Stomach (tissue), 4 donors: ENCODE measurements around the gene SP140.

Experiments used
- EP300 ChIP-seq: sonication (generic); formaldehyde crosslinking; IDR thresholded peaks from one replicate; pipeline ENCODE4 v1.6.1; 2017; ENCODE audit warnings: antibody characterized with exemption
- POLR2A ChIP-seq, 4 donors: fragments of 450-650 bp; IDR thresholded peaks; one replicate each; pipeline ENCODE4 v1.6.1; 2016; ENCODE audit warnings: antibody characterized with exemption in 4 of 4, control low read depth in 2 of 4, mild to moderate bottlenecking in 1 of 4, moderate library complexity in 1 of 4
- TF ChIP-seq, protein P1 (sequence below), 7 experiments: fragments of 450-650 bp in 4 of 7; fragments of 200-600 bp in 3 of 7; sonication (generic) in 3 of 7; IDR thresholded peaks; one replicate each; pipeline ENCODE4 v1.5.1; 2016 to 2019; ENCODE audit warnings: antibody characterized with exemption in 7 of 7, control low read depth in 2 of 7, mild to moderate bottlenecking in 1 of 7

DNA sequence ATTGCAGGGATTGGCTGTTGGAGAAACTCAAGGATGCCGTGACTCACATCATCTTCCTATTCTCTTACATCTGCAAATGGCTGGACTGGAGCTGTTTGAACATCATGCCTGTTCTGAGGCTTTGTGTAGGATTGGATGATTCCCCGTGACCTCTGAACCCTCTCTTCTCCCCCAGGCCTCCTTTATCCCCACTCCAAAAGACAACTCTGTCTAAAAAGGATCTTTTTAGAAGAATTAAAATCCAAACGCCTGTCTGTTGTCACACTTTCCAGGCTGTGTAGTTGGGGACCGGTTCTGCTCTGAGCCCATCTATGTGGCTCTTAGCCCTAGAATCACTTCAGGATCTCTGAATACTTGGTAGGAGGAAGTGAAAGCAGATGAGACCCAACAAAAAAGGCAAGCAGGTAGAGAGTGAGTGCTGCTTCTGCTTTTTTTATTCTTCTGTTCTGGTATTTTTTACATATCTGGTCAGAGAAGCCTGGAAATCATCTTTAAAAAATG lies 565 bp downstream of the SP140 start:
- TF ChIP-seq, protein P1, sequence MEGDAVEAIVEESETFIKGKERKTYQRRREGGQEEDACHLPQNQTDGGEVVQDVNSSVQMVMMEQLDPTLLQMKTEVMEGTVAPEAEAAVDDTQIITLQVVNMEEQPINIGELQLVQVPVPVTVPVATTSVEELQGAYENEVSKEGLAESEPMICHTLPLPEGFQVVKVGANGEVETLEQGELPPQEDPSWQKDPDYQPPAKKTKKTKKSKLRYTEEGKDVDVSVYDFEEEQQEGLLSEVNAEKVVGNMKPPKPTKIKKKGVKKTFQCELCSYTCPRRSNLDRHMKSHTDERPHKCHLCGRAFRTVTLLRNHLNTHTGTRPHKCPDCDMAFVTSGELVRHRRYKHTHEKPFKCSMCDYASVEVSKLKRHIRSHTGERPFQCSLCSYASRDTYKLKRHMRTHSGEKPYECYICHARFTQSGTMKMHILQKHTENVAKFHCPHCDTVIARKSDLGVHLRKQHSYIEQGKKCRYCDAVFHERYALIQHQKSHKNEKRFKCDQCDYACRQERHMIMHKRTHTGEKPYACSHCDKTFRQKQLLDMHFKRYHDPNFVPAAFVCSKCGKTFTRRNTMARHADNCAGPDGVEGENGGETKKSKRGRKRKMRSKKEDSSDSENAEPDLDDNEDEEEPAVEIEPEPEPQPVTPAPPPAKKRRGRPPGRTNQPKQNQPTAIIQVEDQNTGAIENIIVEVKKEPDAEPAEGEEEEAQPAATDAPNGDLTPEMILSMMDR (IDR thresholded peaks at IDR 0.05), result no peak
- TF ChIP-seq POLR2A (IDR thresholded peaks at IDR 0.05) (no peak), EP300 (no peak)
